ENCODE data around the gene HYAL1.
A peak's percentile ranks its signal among the peaks of the same experiment; 100 is the strongest.
"Not testable (repeated sequence)": the region's sequence is repeated elsewhere in the genome, so short reads cannot be mapped to it uniquely, and the experiment has no call there.

HYAL1 gene

GRCh38 chr3:50318615-50319014 is 15.2 kb upstream of the HYAL1 start:
- no peak for DNase-seq (ENCODE audit: low read depth)

GRCh38 chr3:50318163-50318562 is 14.8 kb upstream of the HYAL1 start:
- no peak for DNase-seq (ENCODE audit: low read depth)

GRCh38 chr3:50317300-50317699 is 13.9 kb upstream of the HYAL1 start:
- DNase-seq (ENCODE audit: low read depth), result no peak

- DNase-seq (ENCODE audit: low read depth), result no peak
Measured at GRCh38 chr3:50316657-50317242, 13.4 kb upstream of the HYAL1 start.

- no peak for DNase-seq (ENCODE audit: low read depth)
Measured at GRCh38 chr3:50314816-50315215, 11.4 kb upstream of the HYAL1 start.

GRCh38 chr3:50314342-50314741 is 11.0 kb upstream of the HYAL1 start:
- DNase-seq (ENCODE audit: low read depth), result no peak

- not testable (repeated sequence) for DNase-seq (ENCODE audit: low read depth)
Measured at GRCh38 chr3:50312041-50312440, 8.7 kb upstream of the HYAL1 start.

GRCh38 chr3:50304601-50305000 is 1.2 kb upstream of the HYAL1 start:
- DNase-seq (ENCODE audit: low read depth), result no peak

GRCh38 chr3:50302095-50303012 is 1.0 kb downstream of the HYAL1 start:
- no peak for DNase-seq (ENCODE audit: low read depth)

GRCh38 chr3:50300681-50301254 is 2.6 kb downstream of the HYAL1 start:
- no peak for DNase-seq (ENCODE audit: low read depth)

- no peak for DNase-seq (ENCODE audit: low read depth)
Measured at GRCh38 chr3:50299929-50300680, 3.3 kb downstream of the HYAL1 start.

GRCh38 chr3:50299638-50299928 is 3.8 kb downstream of the HYAL1 start:
- no peak for DNase-seq (ENCODE audit: low read depth)

GRCh38 chr3:50298836-50299637 is 4.3 kb downstream of the HYAL1 start, which contains the start of the genes HYAL3 and NAA80:
HYAL3 (minus strand) TSS chr3:50299405; CDS start chr3:50295602, 3,803 bp downstream.
NAA80 (minus strand) TSS chr3:50299405; CDS start chr3:50297463, 1,942 bp downstream.
- DNase-seq (ENCODE audit: low read depth), result peak; percentile 98

- no peak for DNase-seq (ENCODE audit: low read depth)
Measured at GRCh38 chr3:50297896-50298725, 5.3 kb downstream of the HYAL1 start.

GRCh38 chr3:50297384-50297775 is 6.0 kb downstream of the HYAL1 start:
- DNase-seq (ENCODE audit: low read depth), result no peak

GRCh38 chr3:50296721-50297383 is 6.5 kb downstream of the HYAL1 start:
- DNase-seq (ENCODE audit: low read depth), result no peak

- no peak for DNase-seq (ENCODE audit: low read depth)
Measured at GRCh38 chr3:50295553-50296431, 7.6 kb downstream of the HYAL1 start.

- no peak for DNase-seq (ENCODE audit: low read depth)
Measured at GRCh38 chr3:50294492-50295403, 8.6 kb downstream of the HYAL1 start.
